ENCODE measurements around the gene COL21A1.

GRCh38 chr6:56050530-56051201, 196.7 kb downstream of the COL21A1 start:
- TF ChIP-seq ZFX (IDR thresholded peaks at IDR 0.05) (no peak), CTCF (conservative IDR thresholded peaks at IDR 0.05) (no peak)

Measured in C4-2B (cell line).